HG02610 (cell line): ENCODE data around the gene ZNF667.
A peak's percentile ranks its signal among the peaks of the same experiment; 100 is the strongest.

Source experiments
- ATAC-seq: cut with Tn5 transposase; IDR thresholded peaks from one replicate; pipeline ENCODE4 v1.9.1; 2021; ENCODE audit warnings: mild to moderate bottlenecking, moderate library complexity; ENCODE audit not compliant: unreplicated experiment

The ZNF667 gene

DNA sequence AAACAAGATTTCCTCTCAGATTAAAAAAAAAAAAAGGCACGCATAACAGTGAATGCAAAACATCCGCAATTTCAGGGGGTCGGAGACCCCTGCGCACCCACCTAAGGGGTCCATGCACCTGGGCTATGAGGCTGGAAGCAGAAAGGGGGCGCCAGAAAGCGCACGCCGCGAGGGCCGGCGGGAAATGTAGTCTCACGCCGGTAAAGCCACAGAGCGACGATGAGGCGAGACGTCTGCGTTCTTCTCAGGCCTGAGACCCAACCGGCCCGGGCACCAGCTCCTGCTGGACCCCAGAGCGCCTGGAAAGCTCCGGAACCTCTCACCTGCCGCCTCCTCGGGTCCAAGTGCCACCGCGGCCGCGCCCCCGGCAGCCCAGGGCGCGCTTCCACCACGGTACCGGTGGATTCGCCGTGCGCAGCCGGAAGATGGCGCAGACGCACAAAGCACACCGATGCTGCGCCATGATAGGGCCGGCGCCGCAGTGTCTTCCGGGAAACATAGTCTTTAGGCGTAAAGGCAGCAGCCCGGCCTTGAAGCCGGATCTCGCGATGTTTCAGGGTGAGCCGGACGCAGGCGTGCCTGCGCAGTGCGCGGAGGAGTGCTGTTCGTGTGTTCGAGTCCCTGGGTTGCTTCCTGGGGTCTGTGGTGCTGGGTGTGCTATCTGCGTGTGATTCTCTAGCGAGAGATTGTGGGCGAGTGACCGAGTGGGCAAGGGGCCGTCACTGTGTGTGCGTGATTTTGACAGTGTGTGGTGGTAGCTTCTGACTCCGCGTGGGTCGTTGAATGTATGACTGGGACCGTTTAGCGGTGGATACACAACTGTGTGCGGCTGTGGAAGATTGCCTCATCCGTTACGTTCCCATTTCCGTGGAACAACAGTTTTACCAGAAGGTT lies 83.8 kb downstream of the ZNF667 start, which contains the start of gene ZNF582:
Gene ZNF582, minus strand, starts transcription at position 416 of the 894 bp plus-strand sequence. CDS start 1,782 bp downstream, outside the sequence.
- peak; percentile 90 for ATAC-seq
